Suprapubic skin (tissue), 4 donors: Measurements from ENCODE around the gene PIP5K1B. TPM values are rescaled to one million over a fixed set of nuclear protein-coding genes. Genes with fewer than 3 reads are reported as not detected.

Source experiments
- DNase-seq, 2 donors: peaks; one replicate each; pipeline ENCODE4 v3.0.0-alpha.2; 2019; ENCODE audit warnings: low spot score in 2 of 2
- H3K27ac ChIP-seq: fragments of 200-600 bp; sonication (generic); one replicate; pipeline ENCODE4 v1.5.1; 2019
- H3K27me3 ChIP-seq: fragments of 200-600 bp; sonication (generic); one replicate; pipeline ENCODE4 v1.5.1; 2019
- H3K36me3 ChIP-seq: fragments of 200-600 bp; sonication (generic); one replicate; pipeline ENCODE4 v1.5.1; 2019
- H3K4me1 ChIP-seq: fragments of 200-600 bp; sonication (generic); one replicate; pipeline ENCODE4 v1.5.1; 2019
- H3K4me3 ChIP-seq: fragments of 200-600 bp; sonication (generic); one replicate; pipeline ENCODE4 v1.5.1; 2019; ENCODE audit warnings: mild to moderate bottlenecking
- H3K9me3 ChIP-seq: fragments of 200-600 bp; sonication (generic); one replicate; pipeline ENCODE4 v1.5.1; 2019
- EP300 ChIP-seq: sonication (generic); formaldehyde crosslinking; IDR thresholded peaks from one replicate; pipeline ENCODE4 v1.6.1; 2017; ENCODE audit warnings: antibody characterized with exemption
- POLR2A ChIP-seq, 2 donors: fragments of 450-650 bp; IDR thresholded peaks; one replicate each; pipeline ENCODE4 v1.6.1; 2017; ENCODE audit warnings: antibody characterized with exemption in 2 of 2, mild to moderate bottlenecking in 2 of 2, moderate library complexity in 2 of 2
- POLR2AphosphoS5 ChIP-seq, 3 donors: sonication (generic); formaldehyde crosslinking; IDR thresholded peaks; one replicate each; pipeline ENCODE4 v1.6.1; 2017; ENCODE audit warnings: antibody characterized with exemption in 3 of 3
- WGBS: methylation state at CpG from one replicate; pipeline ENCODE4 v1.1.5; 2018; 5-methylcytosine and 5-hydroxymethylcytosine counted together
- total RNA-seq, 4 donors: library from RNA; depleted of rRNA; stranded (reverse); fragments of >200 nt; gene quantifications; one replicate each; pipeline ENCODE4 v1.1.0, GENCODE V29; 2016
- TF ChIP-seq, protein P1 (sequence below), 2 donors: fragments of 200-600 bp in 1 of 2; fragments of 450-650 bp in 1 of 2; sonication (generic) in 1 of 2; IDR thresholded peaks; one replicate each; pipeline ENCODE4 v1.5.1; 2016 to 2019; ENCODE audit warnings: antibody characterized with exemption in 2 of 2, mild to moderate bottlenecking in 1 of 2, moderate library complexity in 1 of 2

Gene PIP5K1B
- total RNA-seq, 4 donors from 2014 or later, result 1.7 to 7.8 (median 3.4) TPM

DNA sequence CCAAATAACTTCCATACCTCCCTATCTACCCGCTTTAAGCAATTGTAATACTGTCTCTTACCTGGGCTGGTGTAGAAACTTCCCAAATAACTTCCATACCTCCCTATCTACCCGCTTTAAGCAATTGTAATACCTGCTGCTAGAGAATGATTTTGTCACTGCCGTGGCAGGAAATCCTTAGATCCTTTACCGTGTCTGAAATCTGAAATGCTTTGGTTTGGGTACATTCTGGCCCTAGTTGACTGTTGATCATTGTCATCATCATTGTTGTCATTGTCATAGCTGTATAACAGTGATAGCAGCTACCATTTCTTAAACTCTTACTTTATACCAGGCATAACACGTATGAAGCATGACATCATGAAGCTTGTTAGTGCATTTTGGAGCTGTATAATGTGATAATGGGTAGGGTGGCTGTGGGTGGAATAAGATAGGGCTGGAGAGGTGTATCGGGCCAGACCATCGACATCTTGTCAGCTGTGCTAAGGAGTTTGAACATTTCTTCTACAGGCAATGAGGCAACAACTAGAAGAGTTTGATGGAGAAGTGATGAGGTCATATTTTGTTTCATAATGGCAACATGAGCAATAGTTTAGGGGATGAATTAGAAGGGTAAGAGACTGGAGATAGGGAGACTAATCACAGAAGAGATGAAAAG is 15.7 kb downstream of the PIP5K1B start:
- H3K36me3 ChIP-seq, result no peaks in the 10 kb centered on the region
- H3K4me1 ChIP-seq, result no peaks in the 10 kb centered on the region
- WGBS, result 89% methylated on average over 7 of the region's 7 CpGs
- H3K27me3 ChIP-seq, result no peaks in the 10 kb centered on the region
- TF ChIP-seq, protein P1, sequence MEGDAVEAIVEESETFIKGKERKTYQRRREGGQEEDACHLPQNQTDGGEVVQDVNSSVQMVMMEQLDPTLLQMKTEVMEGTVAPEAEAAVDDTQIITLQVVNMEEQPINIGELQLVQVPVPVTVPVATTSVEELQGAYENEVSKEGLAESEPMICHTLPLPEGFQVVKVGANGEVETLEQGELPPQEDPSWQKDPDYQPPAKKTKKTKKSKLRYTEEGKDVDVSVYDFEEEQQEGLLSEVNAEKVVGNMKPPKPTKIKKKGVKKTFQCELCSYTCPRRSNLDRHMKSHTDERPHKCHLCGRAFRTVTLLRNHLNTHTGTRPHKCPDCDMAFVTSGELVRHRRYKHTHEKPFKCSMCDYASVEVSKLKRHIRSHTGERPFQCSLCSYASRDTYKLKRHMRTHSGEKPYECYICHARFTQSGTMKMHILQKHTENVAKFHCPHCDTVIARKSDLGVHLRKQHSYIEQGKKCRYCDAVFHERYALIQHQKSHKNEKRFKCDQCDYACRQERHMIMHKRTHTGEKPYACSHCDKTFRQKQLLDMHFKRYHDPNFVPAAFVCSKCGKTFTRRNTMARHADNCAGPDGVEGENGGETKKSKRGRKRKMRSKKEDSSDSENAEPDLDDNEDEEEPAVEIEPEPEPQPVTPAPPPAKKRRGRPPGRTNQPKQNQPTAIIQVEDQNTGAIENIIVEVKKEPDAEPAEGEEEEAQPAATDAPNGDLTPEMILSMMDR (IDR thresholded peaks at IDR 0.05), result no peak
- no peak for TF ChIP-seq POLR2AphosphoS5 (IDR thresholded peaks at IDR 0.05)
- no peak for TF ChIP-seq POLR2A (IDR thresholded peaks at IDR 0.05)
- TF ChIP-seq EP300, result no peak
- no peaks in the 10 kb centered on the region for H3K9me3 ChIP-seq
- no peak overlapping the region for H3K4me3 ChIP-seq
- DNase-seq, result no peak
- no peak overlapping the region for H3K27ac ChIP-seq

DNA sequence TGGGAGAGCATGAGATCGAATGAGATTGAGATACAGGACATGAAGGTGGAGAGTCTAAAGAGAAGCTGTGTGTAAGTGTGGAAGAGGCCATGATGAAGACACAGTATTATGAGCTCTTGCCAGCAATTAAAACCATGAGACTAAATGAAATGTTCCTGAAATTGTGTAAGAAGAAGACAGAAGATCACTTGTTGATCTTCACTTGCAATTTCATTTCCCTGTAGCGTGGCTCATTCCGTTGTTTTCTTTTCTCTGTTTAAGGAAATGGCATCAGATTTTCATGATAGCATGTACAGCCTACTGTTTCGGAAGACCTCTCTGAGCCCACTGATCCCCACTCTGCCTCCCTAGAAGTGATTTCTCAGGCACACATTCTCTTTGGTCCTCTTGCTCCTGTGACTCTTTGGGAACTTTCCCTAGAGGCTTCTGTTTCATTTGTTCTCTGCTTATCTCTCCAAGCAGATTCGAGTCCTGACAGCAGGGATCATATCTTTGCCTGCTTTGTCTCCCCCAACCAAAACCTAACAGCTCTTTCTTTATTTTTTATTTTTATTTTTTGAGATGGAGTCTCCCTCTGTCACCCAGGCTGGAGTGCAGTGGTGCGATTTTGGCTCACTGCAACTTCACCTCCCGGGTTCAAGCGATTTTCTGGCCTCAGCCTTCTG is 16.8 kb downstream of the PIP5K1B start:
- Histone ChIP-seq H3K27ac (no peak overlapping the region), H3K4me3 (no peak overlapping the region), H3K4me1 (no peaks in the 10 kb centered on the region), H3K27me3 (no peaks in the 10 kb centered on the region), H3K36me3 (no peaks in the 10 kb centered on the region), H3K9me3 (no peaks in the 10 kb centered on the region)
- no peak for DNase-seq
- 85% methylated on average over 8 of the region's 8 CpGs for WGBS
- TF ChIP-seq POLR2AphosphoS5 (IDR thresholded peaks at IDR 0.05), result no peak
- no peak for TF ChIP-seq POLR2A (IDR thresholded peaks at IDR 0.05)
- no peak for TF ChIP-seq EP300
- TF ChIP-seq, protein P1 (IDR thresholded peaks at IDR 0.05), result no peak

DNA sequence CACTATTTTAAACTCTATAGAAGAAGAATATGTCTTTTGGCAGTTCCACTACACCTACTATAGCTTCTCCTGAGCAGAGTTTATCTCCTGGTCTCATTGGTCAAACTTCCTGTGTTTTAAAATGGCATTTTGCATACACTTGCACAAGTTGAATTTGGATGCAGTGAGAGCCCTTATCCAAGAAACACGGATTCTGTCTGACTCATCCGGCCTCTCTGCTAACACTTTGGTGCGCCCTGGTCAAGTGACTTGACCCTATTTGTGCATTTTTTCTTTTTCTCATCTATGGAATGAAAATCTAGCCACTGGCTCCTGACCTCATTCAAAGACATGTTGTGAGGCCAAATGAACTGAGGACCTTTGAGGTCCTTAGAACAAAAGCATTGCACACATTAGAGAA is 20.0 kb downstream of the PIP5K1B start:
- Histone ChIP-seq H3K9me3 (no peaks in the 10 kb centered on the region), H3K36me3 (no peaks in the 10 kb centered on the region), H3K4me3 (no peak overlapping the region), H3K27ac (no peak overlapping the region), H3K4me1 (no peaks in the 10 kb centered on the region), H3K27me3 (no peaks in the 10 kb centered on the region)
- TF ChIP-seq POLR2A (IDR thresholded peaks at IDR 0.05) (no peak), EP300 (no peak), POLR2AphosphoS5 (IDR thresholded peaks at IDR 0.05) (no peak)
- TF ChIP-seq, protein P1 (IDR thresholded peaks at IDR 0.05), result no peak
- DNase-seq, result no peak
- 72% methylated on average over 3 of the region's 3 CpGs for WGBS

DNA sequence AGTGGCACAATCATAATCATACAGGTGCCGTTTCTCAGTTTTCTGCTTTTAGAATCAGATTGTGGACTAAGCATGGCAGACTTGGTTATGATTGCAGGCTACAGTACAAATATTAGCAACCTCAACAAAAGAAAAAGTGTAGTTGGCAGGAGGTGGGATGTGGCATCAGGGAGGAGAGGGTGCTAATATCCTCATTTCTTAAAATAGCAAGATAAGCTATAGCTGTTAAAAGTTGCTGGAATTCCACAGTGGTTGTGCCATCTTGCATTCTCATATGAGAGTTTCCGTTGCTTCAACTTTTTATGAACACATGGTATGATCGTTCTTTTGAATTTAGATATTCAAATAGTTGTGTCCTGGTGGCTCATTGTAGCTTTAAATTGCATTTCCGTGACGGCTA is 21.4 kb downstream of the PIP5K1B start:
- Histone ChIP-seq H3K36me3 (no peaks in the 10 kb centered on the region), H3K27me3 (no peaks in the 10 kb centered on the region), H3K4me3 (no peak overlapping the region), H3K9me3 (no peaks in the 10 kb centered on the region), H3K4me1 (no peaks in the 10 kb centered on the region), H3K27ac (no peak overlapping the region)
- TF ChIP-seq POLR2AphosphoS5 (IDR thresholded peaks at IDR 0.05) (no peak), POLR2A (IDR thresholded peaks at IDR 0.05) (no peak), EP300 (no peak)
- TF ChIP-seq, protein P1 (IDR thresholded peaks at IDR 0.05), result no peak
- DNase-seq, result no peak
- 94% methylated on average over 5 of the region's 5 CpGs for WGBS

DNA sequence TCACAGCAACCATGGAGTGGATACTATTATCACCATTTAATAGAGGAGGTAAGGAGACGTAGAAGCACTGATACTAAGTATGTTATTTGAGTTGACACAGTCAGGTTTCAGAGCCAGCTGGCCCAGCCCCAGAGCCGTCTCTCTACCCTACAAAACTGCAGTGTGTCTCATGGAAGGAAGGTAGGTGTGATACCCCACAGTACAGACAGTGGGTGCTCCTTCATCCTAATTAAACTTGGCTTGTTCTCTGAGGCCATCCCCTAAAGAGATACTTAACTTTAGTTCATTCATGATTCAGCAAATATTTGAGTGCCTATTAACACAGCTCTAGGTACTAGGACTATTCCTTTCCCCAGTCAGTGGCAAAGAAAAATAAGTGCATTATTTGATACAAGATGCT is 22.6 kb downstream of the PIP5K1B start:
- H3K9me3 ChIP-seq, result no peaks in the 10 kb centered on the region
- H3K27ac ChIP-seq, result no peak overlapping the region
- TF ChIP-seq POLR2AphosphoS5 (IDR thresholded peaks at IDR 0.05) (no peak), POLR2A (IDR thresholded peaks at IDR 0.05) (no peak), EP300 (no peak)
- 74% methylated on average over 2 of the region's 2 CpGs for WGBS
- H3K27me3 ChIP-seq, result no peaks in the 10 kb centered on the region
- no peak for DNase-seq
- no peaks in the 10 kb centered on the region for H3K36me3 ChIP-seq
- no peak overlapping the region for H3K4me3 ChIP-seq
- no peaks in the 10 kb centered on the region for H3K4me1 ChIP-seq
